Activated B cell treated with CpG ODN at 0.5 μM for 24 hours (primary cell): ENCODE measurements around the gene OLFML2A. TPM values are rescaled to one million over a fixed set of nuclear protein-coding genes. Genes with fewer than 3 reads are reported as not detected.
"Not testable (repeated sequence)": the region's sequence is repeated elsewhere in the genome, so short reads cannot be mapped to it uniquely, and the experiment has no call there.

Experiments
- ATAC-seq: fragments of 200-7000 bp; cut with Tn5 transposase; one replicate; pipeline ENCODE4 v1.10.0; 2021; ENCODE audit warnings: low read depth, mild to moderate bottlenecking, moderate library complexity
- CTCF ChIA-PET: fragments of 350-600 bp; sonication (Branson Sonifier 250); formaldehyde crosslinking; loops from one replicate; lab custom pipeline; 2021; ENCODE audit warnings: antibody characterized with exemption; lab: Charles Lee
- POLR2A ChIA-PET: fragments of 350-600 bp; sonication (Branson Sonifier 250); formaldehyde crosslinking; loops from one replicate; lab custom pipeline; 2021; ENCODE audit warnings: antibody characterized with exemption; lab: Charles Lee
- DNase-seq: peaks from one replicate; pipeline ENCODE4 v3.0.0; 2022
- H3K27ac Mint-ChIP-seq: one replicate; pipeline ENCODE4 v1.8.0; 2020; ENCODE audit warnings: mixed read lengths
- H3K27me3 Mint-ChIP-seq: one replicate; pipeline ENCODE4 v1.8.0; 2021; ENCODE audit warnings: mixed read lengths
- H3K36me3 Mint-ChIP-seq: one replicate; pipeline ENCODE4 v1.8.0; 2021; ENCODE audit warnings: low read depth, mixed read lengths
- H3K4me1 Mint-ChIP-seq: one replicate; pipeline ENCODE4 v1.8.0; 2021; ENCODE audit warnings: mixed read lengths
- H3K4me3 Mint-ChIP-seq: one replicate; pipeline ENCODE4 v1.8.0; 2020; ENCODE audit warnings: mild to moderate bottlenecking, mixed read lengths
- H3K9me3 Mint-ChIP-seq: one replicate; pipeline ENCODE4 v1.8.0; 2020; ENCODE audit warnings: mixed read lengths
- intact Hi-C: fragments of 100-400 bp; cut with micrococcal nuclease; formaldehyde crosslinking; loops from one replicate; pipeline ENCODE4 v1.15.1; 2024
- total RNA-seq: library from RNA; stranded (reverse); gene quantifications from 2 replicates; pipeline ENCODE4 v1.2.3, GENCODE V29; 2022
- TF ChIP-seq, protein P1 (sequence below): fragments of 200-600 bp; IDR thresholded peaks from one replicate; pipeline ENCODE4 v1.8.0; 2022; ENCODE audit warnings: antibody characterized with exemption, mild to moderate bottlenecking

OLFML2A gene
- total RNA-seq, result 0.73 and 0.78 TPM in 2 replicates

DNA sequence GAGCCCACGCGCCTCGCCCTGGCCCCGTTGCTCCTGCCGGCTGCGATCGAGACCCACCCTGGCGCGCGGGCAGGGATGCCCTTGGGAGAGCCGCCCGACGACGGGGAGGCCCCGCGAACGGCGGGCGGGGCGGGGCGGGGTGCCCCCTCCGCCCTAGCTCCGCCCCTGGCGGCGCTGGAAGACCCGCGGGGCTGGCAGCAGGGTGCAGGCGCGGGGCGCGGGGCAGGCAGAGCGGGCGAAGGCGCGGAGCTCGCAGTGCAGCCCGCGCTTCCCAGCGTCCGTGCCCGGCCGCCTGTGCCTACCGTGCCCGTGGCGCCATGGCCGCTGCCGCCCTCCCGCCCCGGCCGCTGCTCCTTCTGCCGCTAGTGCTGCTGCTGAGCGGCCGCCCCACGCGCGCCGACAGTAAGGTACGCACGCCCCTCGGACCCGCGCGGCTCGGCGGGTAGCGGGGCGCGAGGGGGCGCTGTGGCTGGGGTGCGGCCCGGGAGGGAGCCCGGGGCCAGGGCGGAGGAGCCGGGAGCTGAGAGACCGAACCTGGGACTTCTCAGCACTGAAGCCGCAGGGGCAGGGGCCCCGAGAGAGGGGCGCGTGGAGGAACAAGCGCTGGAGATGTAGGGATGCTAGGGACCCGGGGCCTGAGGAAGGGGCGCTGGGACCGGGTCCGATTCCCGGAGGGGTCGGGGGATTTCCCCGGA is at the start of gene OLFML2A:
Gene OLFML2A, plus strand, starts transcription at position 180 of the 695 bp plus-strand sequence. Its CDS starts 138 bp downstream, at position 318.
- Mint-ChIP-seq H3K9me3 (no peaks in the 10 kb centered on the region), H3K27me3 (peaks cover 17% of the 10 kb centered on the region), H3K36me3 (no peaks in the 10 kb centered on the region), H3K27ac (no peak within 1 kb of the TSS), H3K4me1 (peaks cover 22% of the 10 kb centered on the region), H3K4me3 (peak within 1 kb of the TSS; percentile 70)
- POLR2A ChIA-PET, result interaction anchor here (0.9 to 1.6 kb wide), 3 partner anchors 64 to 93 kb away, joined by 3 to 5 read pairs (median 3); no protein-coding TSS in a partner anchor
- CTCF ChIA-PET, result interaction anchor here (0.6 to 10.3 kb wide), 6 partner anchors 11 to 1436 kb away, joined by 3 to 216 read pairs (median 3); partner anchors contain the start of gene WDR38
- TF ChIP-seq, protein P1, sequence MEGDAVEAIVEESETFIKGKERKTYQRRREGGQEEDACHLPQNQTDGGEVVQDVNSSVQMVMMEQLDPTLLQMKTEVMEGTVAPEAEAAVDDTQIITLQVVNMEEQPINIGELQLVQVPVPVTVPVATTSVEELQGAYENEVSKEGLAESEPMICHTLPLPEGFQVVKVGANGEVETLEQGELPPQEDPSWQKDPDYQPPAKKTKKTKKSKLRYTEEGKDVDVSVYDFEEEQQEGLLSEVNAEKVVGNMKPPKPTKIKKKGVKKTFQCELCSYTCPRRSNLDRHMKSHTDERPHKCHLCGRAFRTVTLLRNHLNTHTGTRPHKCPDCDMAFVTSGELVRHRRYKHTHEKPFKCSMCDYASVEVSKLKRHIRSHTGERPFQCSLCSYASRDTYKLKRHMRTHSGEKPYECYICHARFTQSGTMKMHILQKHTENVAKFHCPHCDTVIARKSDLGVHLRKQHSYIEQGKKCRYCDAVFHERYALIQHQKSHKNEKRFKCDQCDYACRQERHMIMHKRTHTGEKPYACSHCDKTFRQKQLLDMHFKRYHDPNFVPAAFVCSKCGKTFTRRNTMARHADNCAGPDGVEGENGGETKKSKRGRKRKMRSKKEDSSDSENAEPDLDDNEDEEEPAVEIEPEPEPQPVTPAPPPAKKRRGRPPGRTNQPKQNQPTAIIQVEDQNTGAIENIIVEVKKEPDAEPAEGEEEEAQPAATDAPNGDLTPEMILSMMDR, result no peak
- intact Hi-C loops, result no loop called here
- peak; percentile 64 for ATAC-seq
- peak; percentile 47 for DNase-seq

DNA sequence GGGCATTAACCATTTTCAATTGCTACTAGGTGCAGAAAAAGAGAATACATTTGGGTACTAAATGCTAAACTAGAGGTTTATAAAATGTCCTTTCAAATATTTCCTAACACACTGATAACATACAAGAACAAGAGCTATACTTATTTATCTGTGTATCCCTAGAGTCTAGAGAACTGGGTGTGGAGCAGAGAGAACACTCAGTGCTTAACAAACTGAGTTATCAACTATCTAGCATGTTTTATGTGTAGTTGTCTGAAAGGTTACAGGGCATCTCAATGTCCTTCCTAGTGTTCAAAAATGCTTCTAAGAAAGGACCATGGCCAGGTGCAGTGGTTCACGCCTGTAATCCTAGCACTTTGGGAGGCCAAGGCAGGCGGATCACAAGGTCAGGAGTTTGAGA is 46.2 kb upstream of the OLFML2A start:
- Mint-ChIP-seq H3K27me3 (no peaks in the 10 kb centered on the region), H3K4me3 (no peak overlapping the region), H3K27ac (no peak overlapping the region), H3K4me1 (peaks cover 3% of the 10 kb centered on the region), H3K36me3 (no peaks in the 10 kb centered on the region), H3K9me3 (no peaks in the 10 kb centered on the region)
- POLR2A ChIA-PET, result no interaction called here
- intact Hi-C loops, result no loop called here
- CTCF ChIA-PET, result no interaction called here
- no peak for ATAC-seq
- no peak for DNase-seq
- TF ChIP-seq, protein P1, result no peak

DNA sequence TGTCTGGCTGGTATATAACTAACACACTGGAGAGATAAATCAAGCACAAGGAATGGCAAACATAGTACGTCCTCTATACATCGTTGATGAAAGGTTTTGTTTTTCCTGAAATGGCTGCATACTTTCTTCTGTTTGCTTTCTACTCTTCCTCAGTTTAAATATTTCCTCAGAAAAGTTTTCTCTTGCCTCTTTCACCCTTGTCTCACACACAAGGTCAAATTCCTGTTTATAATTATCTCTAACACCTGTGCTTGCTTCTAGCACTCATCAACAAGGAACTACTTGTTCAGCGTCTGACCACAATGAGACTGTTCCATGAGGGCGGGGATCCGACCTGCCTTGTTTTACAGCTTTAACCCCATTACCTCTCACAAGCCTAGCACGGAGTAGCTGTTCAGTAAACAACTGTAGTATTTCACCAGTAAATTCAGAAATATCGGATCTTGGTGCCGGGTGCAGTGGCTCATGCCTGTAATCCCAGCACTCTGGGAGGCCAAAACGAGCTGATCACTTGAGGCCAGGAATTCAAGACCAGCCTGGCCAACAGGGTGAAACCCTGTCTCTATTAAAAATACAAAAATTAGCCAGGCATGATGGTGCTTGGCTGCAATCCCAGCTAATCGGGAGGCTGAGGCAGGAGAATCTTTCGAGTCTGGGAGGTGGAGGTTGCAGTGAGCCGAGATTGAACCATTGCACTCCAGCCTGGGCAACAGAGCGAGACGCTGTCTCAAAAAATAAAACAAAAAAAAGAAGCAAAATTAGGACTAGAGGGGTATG is 42.8 kb upstream of the OLFML2A start:
- Mint-ChIP-seq H3K9me3 (no peaks in the 10 kb centered on the region), H3K27me3 (no peaks in the 10 kb centered on the region), H3K36me3 (no peaks in the 10 kb centered on the region), H3K4me1 (peaks cover 3% of the 10 kb centered on the region), H3K4me3 (no peak overlapping the region), H3K27ac (no peak overlapping the region)
- ATAC-seq (no peak), DNase-seq (no peak)
- intact Hi-C loops, result no loop called here
- ChIA-PET CTCF (interaction anchor here (0.6 kb wide), 1 partner anchor 13 kb away, joined by 3 read pairs; no protein-coding TSS in a partner anchor), POLR2A (no interaction called here)
- TF ChIP-seq, protein P1, result no peak

DNA sequence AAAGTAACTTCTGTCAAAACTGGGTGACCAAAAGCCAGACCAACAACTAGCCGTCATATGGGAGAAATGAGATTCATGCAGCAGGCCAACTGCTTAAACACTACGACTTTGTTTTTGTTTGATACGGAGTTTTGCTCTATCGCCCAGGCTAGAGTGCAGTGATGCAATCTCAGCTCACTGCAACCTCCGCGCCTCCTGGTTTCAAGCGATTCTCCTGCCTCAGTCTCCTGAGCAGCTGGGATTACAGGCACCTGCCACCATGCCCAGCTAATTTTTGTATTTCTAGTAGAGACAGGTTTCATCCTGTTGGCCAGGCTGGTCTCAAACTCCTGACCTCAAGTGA is 42.2 kb upstream of the OLFML2A start:
- CTCF ChIA-PET, result interaction anchor here (0.6 kb wide), 1 partner anchor 14 kb away, joined by 3 read pairs; no protein-coding TSS in a partner anchor
- POLR2A ChIA-PET, H3K27ac Mint-ChIP-seq: not testable (repeated sequence)

DNA sequence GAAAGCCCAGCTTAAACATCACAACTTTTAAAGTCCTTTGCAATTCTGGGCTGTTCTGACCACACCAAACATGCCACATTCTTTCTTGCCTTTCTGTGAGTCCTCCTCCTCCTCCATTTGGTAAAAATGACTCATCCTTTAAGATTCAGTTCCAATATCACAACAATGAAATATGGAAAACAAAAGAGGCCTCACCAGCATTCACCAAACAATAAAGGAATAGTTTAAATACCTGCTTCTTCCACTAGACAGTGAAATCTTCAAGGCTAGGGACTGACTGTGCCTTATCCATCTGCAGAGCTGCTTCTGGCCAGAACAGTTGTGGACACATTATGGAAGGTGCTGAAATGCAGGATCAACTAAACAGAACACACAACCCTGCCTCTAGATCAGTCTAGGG is 41.8 kb upstream of the OLFML2A start:
- CTCF ChIA-PET, result no interaction called here
- intact Hi-C loops, result no loop called here
- no peak overlapping the region for H3K27ac Mint-ChIP-seq
- no peaks in the 10 kb centered on the region for H3K36me3 Mint-ChIP-seq
- no peaks in the 10 kb centered on the region for H3K27me3 Mint-ChIP-seq
- ATAC-seq, result no peak
- H3K4me1 Mint-ChIP-seq, result peaks cover 3% of the 10 kb centered on the region
- no peak for DNase-seq
- H3K4me3 Mint-ChIP-seq, result no peak overlapping the region
- H3K9me3 Mint-ChIP-seq, result no peaks in the 10 kb centered on the region
- TF ChIP-seq, protein P1, result no peak
- POLR2A ChIA-PET, result no interaction called here

More for the DNA sequence above, 42.2 kb upstream of the OLFML2A start:
- intact Hi-C loops, ATAC-seq, DNase-seq, H3K4me1 Mint-ChIP-seq, H3K27me3 Mint-ChIP-seq, H3K36me3 Mint-ChIP-seq, H3K4me3 Mint-ChIP-seq, H3K9me3 Mint-ChIP-seq: not testable (repeated sequence)

DNA sequence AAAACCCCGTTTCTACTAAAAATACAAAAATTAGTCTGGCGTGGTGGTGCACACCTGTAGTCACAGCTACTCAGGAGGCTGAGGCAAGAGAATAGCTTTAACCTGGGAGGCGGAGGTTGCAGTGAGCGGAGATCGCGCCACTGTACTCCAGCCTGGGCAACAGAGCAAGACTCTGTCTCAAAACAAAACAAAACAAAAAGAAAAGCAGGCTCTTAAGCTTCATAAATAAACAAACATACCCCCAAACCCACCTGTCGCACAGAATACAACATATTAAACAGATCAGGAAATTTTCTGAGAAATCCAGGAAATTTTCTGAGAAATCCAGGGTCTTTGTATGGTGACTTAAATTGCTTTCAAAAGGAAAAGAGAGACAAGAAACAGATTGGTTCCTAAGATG is 38.9 kb upstream of the OLFML2A start:
- H3K4me1 Mint-ChIP-seq, H3K27ac Mint-ChIP-seq, H3K4me3 Mint-ChIP-seq, ATAC-seq, H3K36me3 Mint-ChIP-seq, H3K27me3 Mint-ChIP-seq, H3K9me3 Mint-ChIP-seq, CTCF ChIA-PET, POLR2A ChIA-PET, intact Hi-C loops, DNase-seq: not testable (repeated sequence)
